HepG2 (cell line): ENCODE results near the gene BCL2L1. TPM values are rescaled to one million over a fixed set of nuclear protein-coding genes. Genes with fewer than 3 reads are reported as not detected.
A peak's percentile ranks its signal among the peaks of the same experiment; 100 is the strongest.

Experiments used
- CREB1 ChIP-seq, 2 experiments: fragments of 450-650 bp in 1 of 2; IDR thresholded peaks; 2 replicates each; pipeline ENCODE4 v1.6.1; 2016 to 2017; ENCODE audit warnings: control low read depth in 1 of 2, mild to moderate bottlenecking in 1 of 2, missing compliant biosample characterization in 1 of 2, missing genetic modification characterization in 1 of 2
- FOSL2 ChIP-seq: sonication (generic); formaldehyde crosslinking; IDR thresholded peaks from 2 replicates; pipeline ENCODE4 v1.4.0; 2020; ENCODE audit warnings: missing genetic modification reagents
- GTF2F1 ChIP-seq: fragments of 150-350 bp; IDR thresholded peaks from 2 replicates; pipeline ENCODE4 v1.6.1; 2014; ENCODE audit warnings: low read length
- KDM5A ChIP-seq: fragments of 200-600 bp; sonication (generic); IDR thresholded peaks from 2 replicates; pipeline ENCODE4 v1.7.0; 2018; ENCODE audit warnings: antibody characterized with exemption, mild to moderate bottlenecking, low read length, borderline replicate concordance
- KMT2A ChIP-seq: sonication (generic); formaldehyde crosslinking; IDR thresholded peaks from 2 replicates; pipeline ENCODE4 v1.4.0; 2020; ENCODE audit warnings: missing genetic modification reagents
- NAIF1 ChIP-seq: sonication (generic); formaldehyde crosslinking; IDR thresholded peaks from 2 replicates; pipeline ENCODE4 v1.5.0; 2020; ENCODE audit warnings: mild to moderate bottlenecking, missing genetic modification reagents, borderline replicate concordance
- NCOA1 ChIP-seq: sonication (generic); formaldehyde crosslinking; IDR thresholded peaks from 2 replicates; pipeline ENCODE4 v1.9.0; 2021; ENCODE audit warnings: missing genetic modification reagents
- NCOA5 ChIP-seq: sonication (generic); formaldehyde crosslinking; IDR thresholded peaks from 2 replicates; pipeline ENCODE4 v1.4.0; 2020; ENCODE audit warnings: missing genetic modification reagents
- NFE2 ChIP-seq: sonication (generic); formaldehyde crosslinking; IDR thresholded peaks from 2 replicates; pipeline ENCODE4 v1.4.0; 2020; ENCODE audit warnings: missing genetic modification reagents
- NFRKB ChIP-seq: fragments of 450-650 bp; IDR thresholded peaks from 2 replicates; pipeline ENCODE4 v1.6.1; 2017
- PHB2 ChIP-seq: fragments of 450-650 bp; IDR thresholded peaks from 2 replicates; pipeline ENCODE4 v1.6.1; 2018; ENCODE audit not compliant: partially characterized antibody
- REXO4 ChIP-seq: sonication (generic); formaldehyde crosslinking; IDR thresholded peaks from 2 replicates; pipeline ENCODE4 v1.8.0; 2022; ENCODE audit warnings: missing genetic modification reagents, mild to moderate bottlenecking, borderline replicate concordance
- SIX1 ChIP-seq: sonication (generic); formaldehyde crosslinking; IDR thresholded peaks from 2 replicates; pipeline ENCODE4 v1.4.0; 2020; ENCODE audit warnings: missing genetic modification reagents, borderline replicate concordance
- SNRNP70 ChIP-seq: fragments of 200-400 bp; formaldehyde crosslinking; IDR thresholded peaks from 2 replicates; pipeline ENCODE4 v1.6.1; 2017; ENCODE audit warnings: mild to moderate bottlenecking, low read depth, low read length, moderate library complexity
- SP1 ChIP-seq, 2 experiments: fragments of 450-650 bp in 1 of 2; sonication (generic) in 1 of 2; formaldehyde crosslinking in 1 of 2; IDR thresholded peaks; 2 replicates each; pipeline versions ENCODE4 v1.4.0 to v1.6.1; 2016 to 2020; ENCODE audit warnings: missing genetic modification reagents in 1 of 2
- ZBTB7B ChIP-seq: sonication (generic); formaldehyde crosslinking; IDR thresholded peaks from 2 replicates; pipeline ENCODE4 v1.4.0; 2020; ENCODE audit warnings: missing genetic modification reagents
- ZFX ChIP-seq: sonication (generic); formaldehyde crosslinking; IDR thresholded peaks from 2 replicates; pipeline ENCODE4 v1.4.0; 2020; ENCODE audit warnings: mild to moderate bottlenecking, low read depth, missing genetic modification reagents, moderate library complexity
- ZFY ChIP-seq: sonication (generic); formaldehyde crosslinking; IDR thresholded peaks from 2 replicates; pipeline ENCODE4 v1.4.0; 2020; ENCODE audit warnings: missing genetic modification reagents
- ZKSCAN1 ChIP-seq: fragments of 150-350 bp; IDR thresholded peaks from 2 replicates; pipeline ENCODE4 v1.6.1; 2014; ENCODE audit warnings: low read length
- ZKSCAN5 ChIP-seq: sonication (generic); formaldehyde crosslinking; IDR thresholded peaks from 2 replicates; pipeline ENCODE4 v1.5.1; 2020; ENCODE audit warnings: mild to moderate bottlenecking, missing genetic modification reagents
- ZMYM4 ChIP-seq: sonication (generic); formaldehyde crosslinking; IDR thresholded peaks from 2 replicates; pipeline ENCODE4 v1.8.1; 2023; ENCODE audit warnings: mild to moderate bottlenecking, missing genetic modification reagents
- ZNF253 ChIP-seq: sonication (generic); formaldehyde crosslinking; IDR thresholded peaks from 2 replicates; pipeline ENCODE4 v1.8.0; 2022; ENCODE audit warnings: mild to moderate bottlenecking, missing genetic modification reagents, borderline replicate concordance
- ZNF335 ChIP-seq: sonication (generic); formaldehyde crosslinking; IDR thresholded peaks from 2 replicates; pipeline ENCODE4 v1.4.0; 2020; ENCODE audit warnings: missing genetic modification reagents
- ZNF34 ChIP-seq: sonication (generic); formaldehyde crosslinking; IDR thresholded peaks from 2 replicates; pipeline ENCODE4 v1.4.0; 2020; ENCODE audit warnings: mild to moderate bottlenecking, missing genetic modification reagents, borderline replicate concordance
- ZNF577 ChIP-seq: sonication (generic); formaldehyde crosslinking; IDR thresholded peaks from 2 replicates; pipeline ENCODE4 v1.4.0; 2020; ENCODE audit warnings: mild to moderate bottlenecking, low read depth, missing genetic modification reagents, borderline replicate concordance
- ZNF747 ChIP-seq: sonication (generic); formaldehyde crosslinking; IDR thresholded peaks from 2 replicates; pipeline ENCODE4 v1.8.1; 2023; ENCODE audit warnings: missing genetic modification reagents, mild to moderate bottlenecking, borderline replicate concordance
- polyA plus RNA-seq, 8 experiments: library from polyadenylated mRNA; depleted of rRNA in 3 of 8; stranded (reverse) in 7 of 8; unstranded in 1 of 8; fragments of >200 nt; fragmentation: Illumina TruSeq in 4 of 8; extraction: Trizol in 4 of 8; gene quantifications; 2 replicates each; pipeline versions ENCODE4 v1.2.1 to v1.2.3, GENCODE V29; 2011 to 2016; ENCODE audit warnings: low read depth in 4 of 8, missing spikeins in 1 of 8, mixed read lengths in 1 of 8; ENCODE audit not compliant: insufficient read depth in 1 of 8
- total RNA-seq, 5 experiments: library from RNA; depleted of rRNA; stranded (reverse); fragments of >200 nt; fragmentation: Illumina TruSeq; extraction: Trizol; gene quantifications; 2 replicates each; pipeline ENCODE4 v1.2.3, GENCODE V29; 2016; ENCODE audit warnings: low read depth in 1 of 5
- TF ChIP-seq, protein P1 (sequence below): sonication (generic); formaldehyde crosslinking; IDR thresholded peaks from 2 replicates; pipeline ENCODE4 v1.4.0; 2020; ENCODE audit warnings: missing genetic modification reagents
- TF ChIP-seq, protein P2 (sequence below): sonication (generic); formaldehyde crosslinking; conservative IDR thresholded peaks from 2 replicates; pipeline ENCODE4 v1.8.0; 2022; ENCODE audit warnings: mild to moderate bottlenecking, moderate library complexity, missing genetic modification reagents

The BCL2L1 gene
- total and polyA plus RNA-seq, 2 of the 13 experiments (the other 11 are each of a cell fraction or from before 2014, with no cell fraction given): 164 to 258 TPM

DNA sequence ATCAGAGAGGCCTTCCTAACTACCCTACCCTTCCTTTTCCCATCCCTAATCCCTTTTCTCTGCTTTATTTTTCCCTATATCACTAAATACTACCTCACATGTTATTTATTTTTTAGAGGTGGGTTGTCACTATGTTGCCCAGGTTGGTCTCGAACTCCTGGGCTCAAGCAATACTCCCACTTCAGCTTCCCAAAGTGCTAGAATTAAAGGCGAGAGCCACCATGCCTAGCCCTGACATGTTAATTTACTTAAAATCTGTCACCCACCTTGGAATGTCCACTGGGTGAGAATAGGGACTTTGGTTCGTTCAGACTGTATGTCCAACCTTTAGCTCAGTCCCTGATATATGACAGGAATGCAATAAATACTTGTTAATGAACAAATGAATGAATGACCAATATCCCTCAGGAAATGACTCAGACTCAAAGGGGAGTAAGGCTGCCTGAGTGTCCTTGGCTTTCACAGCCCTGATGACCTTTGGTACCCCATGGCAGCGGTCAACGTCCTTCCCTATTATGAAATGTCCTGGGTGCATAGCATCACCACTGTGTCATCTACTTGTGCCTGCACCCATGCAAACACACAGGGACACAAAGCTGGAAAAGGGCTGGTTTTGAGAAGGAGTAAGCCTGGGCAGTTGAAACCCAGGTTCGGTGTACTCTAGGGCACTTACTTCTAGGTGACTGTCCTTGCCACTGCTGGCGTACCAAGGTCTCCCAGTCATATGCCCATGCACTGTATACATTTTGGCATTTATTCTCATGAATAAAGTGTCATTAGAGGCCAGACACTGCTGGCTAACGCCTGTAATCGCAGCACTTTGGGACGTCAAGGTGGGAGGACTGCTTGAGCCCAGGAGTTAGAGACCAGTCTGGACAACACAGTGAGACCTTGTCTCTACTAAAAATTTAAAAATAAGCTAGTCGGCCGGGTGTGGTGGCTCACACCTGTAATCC lies 26.5 kb downstream of the BCL2L1 start (continued):
- no peak for TF ChIP-seq SP1 (IDR thresholded peaks at IDR 0.05)
- TF ChIP-seq SP1 (CRISPR knock-in tag; IDR thresholded peaks at IDR 0.05): peak; percentile 72
- 0 out of 2 replicates have a peak, but pooled peaks have one; percentile 49 for TF ChIP-seq ZNF253 (CRISPR knock-in tag)
- TF ChIP-seq ZMYM4 (CRISPR knock-in tag): peak; percentile 85
- TF ChIP-seq ZFX: peak; percentile 63; the same call in 1 of the 2 replicates
- TF ChIP-seq CREB1 (IDR thresholded peaks at IDR 0.05): peak; percentile 91
- peak; percentile 93 for TF ChIP-seq CREB1 (CRISPR knock-in tag; IDR thresholded peaks at IDR 0.05)
- TF ChIP-seq ZFY: peak; percentile 61
- TF ChIP-seq PHB2: no peak
- TF ChIP-seq NCOA1: peak; percentile 99
- TF ChIP-seq NAIF1: no peak; the same call in 1 of the 2 replicates
- TF ChIP-seq KMT2A (CRISPR knock-in tag): peak; percentile 71
- no peak for TF ChIP-seq ZKSCAN5
- peak; percentile 80; the same call in 1 of the 2 replicates for TF ChIP-seq ZNF335
- TF ChIP-seq ZNF747 (CRISPR knock-in tag): no peak
- no peak for TF ChIP-seq ZNF577 (CRISPR knock-in tag)
- no peak for TF ChIP-seq SNRNP70
- TF ChIP-seq NFRKB: no peak
- peak; percentile 72 for TF ChIP-seq GTF2F1
- TF ChIP-seq REXO4 (CRISPR knock-in tag): no peak
- TF ChIP-seq NCOA5 (CRISPR knock-in tag): no peak
- TF ChIP-seq ZKSCAN1: 0 out of 2 replicates have a peak, but pooled peaks have one; percentile 51
- TF ChIP-seq NFE2 (CRISPR knock-in tag): no peak
- TF ChIP-seq ZNF34: no peak
- TF ChIP-seq ZBTB7B (CRISPR knock-in tag): peak; percentile 99
- TF ChIP-seq SIX1 (CRISPR knock-in tag): peak; percentile 85; the same call in 1 of the 2 replicates
- TF ChIP-seq KDM5A: peak; percentile 43; the same call in 1 of the 2 replicates
- peak; percentile 100 for TF ChIP-seq FOSL2 (CRISPR knock-in tag)
- TF ChIP-seq, protein P1, sequence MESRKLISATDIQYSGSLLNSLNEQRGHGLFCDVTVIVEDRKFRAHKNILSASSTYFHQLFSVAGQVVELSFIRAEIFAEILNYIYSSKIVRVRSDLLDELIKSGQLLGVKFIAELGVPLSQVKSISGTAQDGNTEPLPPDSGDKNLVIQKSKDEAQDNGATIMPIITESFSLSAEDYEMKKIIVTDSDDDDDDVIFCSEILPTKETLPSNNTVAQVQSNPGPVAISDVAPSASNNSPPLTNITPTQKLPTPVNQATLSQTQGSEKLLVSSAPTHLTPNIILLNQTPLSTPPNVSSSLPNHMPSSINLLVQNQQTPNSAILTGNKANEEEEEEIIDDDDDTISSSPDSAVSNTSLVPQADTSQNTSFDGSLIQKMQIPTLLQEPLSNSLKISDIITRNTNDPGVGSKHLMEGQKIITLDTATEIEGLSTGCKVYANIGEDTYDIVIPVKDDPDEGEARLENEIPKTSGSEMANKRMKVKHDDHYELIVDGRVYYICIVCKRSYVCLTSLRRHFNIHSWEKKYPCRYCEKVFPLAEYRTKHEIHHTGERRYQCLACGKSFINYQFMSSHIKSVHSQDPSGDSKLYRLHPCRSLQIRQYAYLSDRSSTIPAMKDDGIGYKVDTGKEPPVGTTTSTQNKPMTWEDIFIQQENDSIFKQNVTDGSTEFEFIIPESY (CRISPR knock-in tag): peak; percentile 92
- TF ChIP-seq, protein P2, sequence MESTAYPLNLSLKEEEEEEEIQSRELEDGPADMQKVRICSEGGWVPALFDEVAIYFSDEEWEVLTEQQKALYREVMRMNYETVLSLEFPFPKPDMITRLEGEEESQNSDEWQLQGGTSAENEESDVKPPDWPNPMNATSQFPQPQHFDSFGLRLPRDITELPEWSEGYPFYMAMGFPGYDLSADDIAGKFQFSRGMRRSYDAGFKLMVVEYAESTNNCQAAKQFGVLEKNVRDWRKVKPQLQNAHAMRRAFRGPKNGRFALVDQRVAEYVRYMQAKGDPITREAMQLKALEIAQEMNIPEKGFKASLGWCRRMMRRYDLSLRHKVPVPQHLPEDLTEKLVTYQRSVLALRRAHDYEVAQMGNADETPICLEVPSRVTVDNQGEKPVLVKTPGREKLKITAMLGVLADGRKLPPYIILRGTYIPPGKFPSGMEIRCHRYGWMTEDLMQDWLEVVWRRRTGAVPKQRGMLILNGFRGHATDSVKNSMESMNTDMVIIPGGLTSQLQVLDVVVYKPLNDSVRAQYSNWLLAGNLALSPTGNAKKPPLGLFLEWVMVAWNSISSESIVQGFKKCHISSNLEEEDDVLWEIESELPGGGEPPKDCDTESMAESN (CRISPR knock-in tag): peak; percentile 98
